Keratinocyte (primary cell): ENCODE results near the gene GRM3. TPM values are rescaled to one million over a fixed set of nuclear protein-coding genes. Genes with fewer than 3 reads are reported as not detected.

Source experiments
- DNase-seq: peaks from one replicate; pipeline ENCODE4 v3.0.0-alpha.2; 2011; ENCODE audit warnings: low read depth, missing footprints, low spot score
- FAIRE-seq: peaks from 2 replicates; lab custom pipeline; 2011; peaks lifted over from hg19 to GRCh38; lab: Jason Lieb, UNC
- H2AFZ ChIP-seq: 2 replicates; pipeline ENCODE4 v1.6.0; 2012; ENCODE audit warnings: low read length, control low read depth, inconsistent platforms; ENCODE audit not compliant: control insufficient read depth
- H3K27ac ChIP-seq: 2 replicates; pipeline ENCODE4 v1.5.1; 2011; ENCODE audit warnings: low read length; ENCODE audit not compliant: control insufficient read depth, insufficient read depth
- H3K27me3 ChIP-seq: 3 replicates; pipeline ENCODE4 v1.6.0; 2011; ENCODE audit warnings: low read length; ENCODE audit not compliant: control insufficient read depth, insufficient read depth; ENCODE audit errors: extremely low read depth
- H3K36me3 ChIP-seq, 2 experiments: 2 replicates in 1 of 2; 3 replicates in 1 of 2; pipeline ENCODE4 v1.5.1; 2011; ENCODE audit warnings: low read length in 2 of 2, mild to moderate bottlenecking in 1 of 2; ENCODE audit not compliant: control insufficient read depth in 2 of 2, insufficient read depth in 2 of 2; ENCODE audit errors: extremely low read depth in 1 of 2
- H3K4me1 ChIP-seq: 3 replicates; pipeline ENCODE4 v1.5.1; 2011; ENCODE audit warnings: low read length; ENCODE audit not compliant: control insufficient read depth, insufficient read depth; ENCODE audit errors: extremely low read depth
- H3K4me2 ChIP-seq: 3 replicates; pipeline ENCODE4 v1.6.0; 2011; ENCODE audit warnings: low read depth, low read length; ENCODE audit not compliant: control insufficient read depth, insufficient read depth; ENCODE audit errors: extremely low read depth
- H3K4me3 ChIP-seq, 3 experiments: fragments of 200-600 bp in 1 of 3; sonication (generic) in 1 of 3; 2 replicates in 2 of 3; 3 replicates in 1 of 3; pipeline ENCODE4 v1.5.1; 2011 to 2016; ENCODE audit warnings: low read length in 3 of 3, mild to moderate bottlenecking in 3 of 3, control low read depth in 2 of 3, inconsistent platforms in 1 of 3, low read depth in 1 of 3, mixed read lengths in 1 of 3, mixed run types in 1 of 3, moderate library complexity in 1 of 3; ENCODE audit not compliant: control insufficient read depth in 2 of 3, insufficient read depth in 2 of 3; ENCODE audit errors: extremely low read depth in 1 of 3
- H3K79me2 ChIP-seq: 2 replicates; pipeline ENCODE4 v1.6.0; 2012; ENCODE audit warnings: low read length; ENCODE audit not compliant: control insufficient read depth, insufficient read depth
- H3K9ac ChIP-seq: 3 replicates; pipeline ENCODE4 v1.6.0; 2011; ENCODE audit warnings: low read length; ENCODE audit not compliant: control insufficient read depth, insufficient read depth; ENCODE audit errors: extremely low read depth
- H3K9me1 ChIP-seq: 3 replicates; pipeline ENCODE4 v1.6.0; 2011; ENCODE audit warnings: low read length; ENCODE audit not compliant: control insufficient read depth, insufficient read depth; ENCODE audit errors: extremely low read depth
- H3K9me3 ChIP-seq: 2 replicates; pipeline ENCODE4 v1.5.1; 2012; ENCODE audit warnings: low read depth, low read length; ENCODE audit not compliant: control insufficient read depth
- H4K20me1 ChIP-seq: 3 replicates; pipeline ENCODE4 v1.6.0; 2011; ENCODE audit warnings: low read length; ENCODE audit not compliant: control insufficient read depth, insufficient read depth; ENCODE audit errors: extremely low read depth
- CTCF ChIP-seq, 3 experiments: IDR thresholded peaks in 1 of 3; conservative IDR thresholded peaks in 1 of 3; optimal IDR thresholded peaks in 1 of 3; 2 replicates in 2 of 3; 3 replicates in 1 of 3; pipeline versions ENCODE3 to v1.5.1; 2011; ENCODE audit warnings: low read length in 3 of 3, mild to moderate bottlenecking in 3 of 3, moderate library complexity in 2 of 3, control low read depth in 1 of 3, inconsistent platforms in 1 of 3; ENCODE audit not compliant: insufficient read depth in 2 of 3; ENCODE audit errors: extremely low read depth in 1 of 3
- EZH2 ChIP-seq: IDR thresholded peaks from one replicate; pipeline ENCODE4 v1.6.1; 2012; ENCODE audit warnings: inconsistent platforms, mild to moderate bottlenecking, low read length, moderate library complexity
- dilution Hi-C: fragments of 300-500 bp; cut with MboI; formaldehyde crosslinking; loops from one replicate; pipeline ENCODE4 v1.7.0; 2020; ENCODE audit warnings: low sequenced_read_pairs; ENCODE audit not compliant: extremely low pct_ligation_motif_present
- polyA plus RNA-seq, 5 experiments: library from polyadenylated mRNA; depleted of rRNA in 3 of 5; stranded (reverse) in 3 of 5; stranded (forward) in 1 of 5; unstranded in 1 of 5; fragments of >200 nt; gene quantifications; 1 replicate in 1 of 5; 2 replicates in 3 of 5; 3 replicates in 1 of 5; pipeline versions ENCODE4 v1.2.1 to v1.2.3, GENCODE V29; 2011 to 2012; ENCODE audit warnings: missing spikeins in 2 of 5, low read depth in 1 of 5, low replicate concordance in 1 of 5

GRM3 gene
- polyA plus RNA-seq, 1 donor (not counting 4 experiments of a cell fraction or from before 2014, with no cell fraction given), result not detected

DNA sequence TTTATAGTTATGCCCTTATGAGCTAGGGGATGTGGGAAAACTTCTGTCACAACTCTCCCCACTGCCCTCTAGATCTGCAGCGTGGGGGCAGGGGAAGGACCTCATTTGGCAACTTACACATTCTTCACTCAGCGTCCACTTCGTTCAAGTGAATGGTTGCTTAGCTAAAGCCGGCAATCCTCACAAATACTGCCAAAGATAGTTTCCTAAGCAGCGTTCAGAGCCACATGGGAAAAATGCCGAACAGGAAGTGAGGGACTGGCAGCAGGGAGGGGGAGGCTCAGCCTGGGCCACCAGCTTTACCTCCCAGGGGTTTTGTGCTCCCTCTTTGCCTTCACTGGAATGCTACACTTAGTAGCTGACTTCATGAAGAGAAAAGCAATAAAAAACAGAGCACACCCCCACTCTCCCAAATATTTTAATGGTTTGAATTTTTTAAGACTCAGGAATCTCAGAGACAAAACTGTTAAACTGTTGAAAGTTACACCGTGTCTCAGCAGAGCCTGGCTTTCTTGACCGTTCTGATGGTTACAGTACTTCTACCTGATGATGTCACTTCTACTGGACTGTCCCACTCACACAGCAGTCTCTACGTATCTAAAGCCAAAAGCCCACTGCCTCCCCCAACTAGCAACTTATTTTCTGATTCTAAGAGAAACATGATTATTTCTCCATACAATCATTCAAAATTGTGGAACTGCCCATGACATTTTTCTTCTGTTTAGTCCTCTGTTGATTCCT lies 10.4 kb downstream of the GRM3 start:
- Histone ChIP-seq H3K9ac (no peak overlapping the region), H3K9me1 (no peaks in the 10 kb centered on the region), H3K4me3 (no peak overlapping the region), H3K27me3 (no peaks in the 10 kb centered on the region), H3K27ac (no peak overlapping the region), H3K9me3 (no peaks in the 10 kb centered on the region), H4K20me1 (no peaks in the 10 kb centered on the region), H2AFZ (no peak overlapping the region), H3K4me1 (no peaks in the 10 kb centered on the region), H3K4me2 (no peak overlapping the region), H3K79me2 (no peaks in the 10 kb centered on the region), H3K36me3 (no peaks in the 10 kb centered on the region)
- TF ChIP-seq EZH2 (no peak), CTCF (optimal IDR thresholded peaks at IDR 0.05 in 1 of 3, IDR thresholded peaks at IDR 0.05 in 1 of 3, conservative IDR thresholded peaks at IDR 0.05 in 1 of 3; ENCODE audit: extremely low read depth in 1 of 3, insufficient read depth in 2 of 3, low read length in 3 of 3) (no peak)
- DNase-seq, result no peak
- no peak for FAIRE-seq
- dilution Hi-C loops, result no loop called here

GRCh38 chr7:86657948-86658347 lies 14.2 kb downstream of the GRM3 start:
- Histone ChIP-seq H3K9ac (no peak overlapping the region), H3K9me1 (no peaks in the 10 kb centered on the region), H3K4me1 (no peaks in the 10 kb centered on the region), H3K4me2 (no peak overlapping the region), H3K9me3 (no peaks in the 10 kb centered on the region), H3K27me3 (no peaks in the 10 kb centered on the region), H4K20me1 (no peaks in the 10 kb centered on the region), H3K27ac (no peak overlapping the region), H3K36me3 (no peaks in the 10 kb centered on the region), H3K4me3 (no peak overlapping the region), H2AFZ (no peak overlapping the region), H3K79me2 (no peaks in the 10 kb centered on the region)
- dilution Hi-C loops, result no loop called here
- no peak for FAIRE-seq
- DNase-seq, result no peak
- no peak for TF ChIP-seq EZH2
- TF ChIP-seq CTCF (optimal IDR thresholded peaks at IDR 0.05 in 1 of 3, IDR thresholded peaks at IDR 0.05 in 1 of 3, conservative IDR thresholded peaks at IDR 0.05 in 1 of 3; ENCODE audit: extremely low read depth in 1 of 3, insufficient read depth in 2 of 3, low read length in 3 of 3), result no peak
